Esophagus squamous epithelium (tissue), 5 donors: ENCODE data around the gene UNC5B. TPM values are rescaled to one million over a fixed set of nuclear protein-coding genes. Genes with fewer than 3 reads are reported as not detected.

Source experiments
- DNase-seq: peaks from one replicate; lab custom pipeline; 2025; lab: John Stamatoyannopoulos, UW
- H3K27ac ChIP-seq, 4 donors: fragments of 200-600 bp; sonication (generic); one replicate each; pipeline ENCODE4 v1.5.1; 2016 to 2019; ENCODE audit warnings: mild to moderate bottlenecking in 1 of 4
- H3K27me3 ChIP-seq, 4 donors: fragments of 200-600 bp; sonication (generic); 1 replicate in 3 of 4; 2 replicates in 1 of 4; pipeline versions ENCODE4 v1.5.1 to v1.6.0; 2017 to 2021; ENCODE audit warnings: antibody characterized with exemption in 1 of 4
- H3K36me3 ChIP-seq, 3 donors: fragments of 200-600 bp; sonication (generic); one replicate each; pipeline ENCODE4 v1.5.1; 2016 to 2019
- H3K4me1 ChIP-seq, 3 donors: fragments of 200-600 bp; sonication (generic); one replicate each; pipeline ENCODE4 v1.5.1; 2017 to 2019
- H3K4me3 ChIP-seq, 4 donors: fragments of 200-600 bp; sonication (generic); 1 replicate in 3 of 4; 2 replicates in 1 of 4; pipeline ENCODE4 v1.5.1; 2016 to 2019; ENCODE audit warnings: mild to moderate bottlenecking in 2 of 4, moderate library complexity in 1 of 4
- H3K9me3 ChIP-seq, 3 donors: fragments of 200-600 bp; sonication (generic); one replicate each; pipeline ENCODE4 v1.5.1; 2016 to 2019
- POLR2A ChIP-seq, 4 donors: fragments of 450-650 bp; IDR thresholded peaks; one replicate each; pipeline ENCODE4 v1.6.1; 2017; ENCODE audit warnings: antibody characterized with exemption in 4 of 4, mild to moderate bottlenecking in 4 of 4, moderate library complexity in 3 of 4
- WGBS, 2 donors: methylation state at CpG; one replicate each; pipeline ENCODE4 v1.1.5; 2018; 5-methylcytosine and 5-hydroxymethylcytosine counted together
- intact Hi-C: fragments of 100-400 bp; cut with DNase I; formaldehyde crosslinking; loops from one replicate; pipeline ENCODE4 v1.15.0; 2022
- total RNA-seq, 4 donors: library from RNA; depleted of rRNA; stranded (reverse); fragments of >200 nt; gene quantifications; one replicate each; pipeline ENCODE4 v1.1.0, GENCODE V29; 2016
- TF ChIP-seq, protein P1 (sequence below), 6 experiments: fragments of 450-650 bp in 4 of 6; fragments of 200-600 bp in 2 of 6; sonication (generic) in 2 of 6; IDR thresholded peaks; one replicate each; pipeline ENCODE4 v1.5.1; 2016 to 2019; ENCODE audit warnings: antibody characterized with exemption in 6 of 6, mild to moderate bottlenecking in 4 of 6, moderate library complexity in 4 of 6
- donor health status: DM: yes; HTN: yes; CAD: no.

UNC5B gene
- total RNA-seq, 4 donors from 2014 or later = 18.9 to 48.1 (median 28.4) TPM

GRCh38 chr10:71308985-71309384 is 96.6 kb downstream of the UNC5B start:
- DNase-seq = no peak
- no peak overlapping the region for H3K4me3 ChIP-seq
- H3K36me3 ChIP-seq = peaks cover 0 to 7% (median 0%) of the 10 kb centered on the region in 3 donors
- H3K27me3 ChIP-seq = peaks cover 0 to 27% (median 0%) of the 10 kb centered on the region in 4 donors
- H3K9me3 ChIP-seq = no peaks in the 10 kb centered on the region
- intact Hi-C loops = no loop called here
- 63 to 71% methylated on average over 3 of the region's 3 CpGs for whole genome bisulfite sequencing, 2 donors
- H3K27ac ChIP-seq = no peak overlapping the region
- TF ChIP-seq POLR2A (IDR thresholded peaks at IDR 0.05) = no peak
- TF ChIP-seq, protein P1, sequence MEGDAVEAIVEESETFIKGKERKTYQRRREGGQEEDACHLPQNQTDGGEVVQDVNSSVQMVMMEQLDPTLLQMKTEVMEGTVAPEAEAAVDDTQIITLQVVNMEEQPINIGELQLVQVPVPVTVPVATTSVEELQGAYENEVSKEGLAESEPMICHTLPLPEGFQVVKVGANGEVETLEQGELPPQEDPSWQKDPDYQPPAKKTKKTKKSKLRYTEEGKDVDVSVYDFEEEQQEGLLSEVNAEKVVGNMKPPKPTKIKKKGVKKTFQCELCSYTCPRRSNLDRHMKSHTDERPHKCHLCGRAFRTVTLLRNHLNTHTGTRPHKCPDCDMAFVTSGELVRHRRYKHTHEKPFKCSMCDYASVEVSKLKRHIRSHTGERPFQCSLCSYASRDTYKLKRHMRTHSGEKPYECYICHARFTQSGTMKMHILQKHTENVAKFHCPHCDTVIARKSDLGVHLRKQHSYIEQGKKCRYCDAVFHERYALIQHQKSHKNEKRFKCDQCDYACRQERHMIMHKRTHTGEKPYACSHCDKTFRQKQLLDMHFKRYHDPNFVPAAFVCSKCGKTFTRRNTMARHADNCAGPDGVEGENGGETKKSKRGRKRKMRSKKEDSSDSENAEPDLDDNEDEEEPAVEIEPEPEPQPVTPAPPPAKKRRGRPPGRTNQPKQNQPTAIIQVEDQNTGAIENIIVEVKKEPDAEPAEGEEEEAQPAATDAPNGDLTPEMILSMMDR (IDR thresholded peaks at IDR 0.05) = no peak
- peaks cover 6 to 16% (median 10%) of the 10 kb centered on the region in 3 donors for H3K4me1 ChIP-seq

GRCh38 chr10:71309919-71310318 is 97.5 kb downstream of the UNC5B start:
- 42 to 71% methylated on average over 1 to 2 of the region's 3 CpGs for WGBS, 2 donors
- no peak overlapping the region for H3K4me3 ChIP-seq
- H3K9me3 ChIP-seq = no peaks in the 10 kb centered on the region
- peaks cover 0 to 31% (median 0%) of the 10 kb centered on the region in 4 donors for H3K27me3 ChIP-seq
- intact Hi-C loops = loop anchor here (10.0 kb wide), 2 partner anchors 75 to 395 kb away; no protein-coding TSS in a partner anchor
- no peak for DNase-seq
- no peaks in the 10 kb centered on the region for H3K36me3 ChIP-seq
- peaks cover 11 to 26% (median 15%) of the 10 kb centered on the region in 3 donors for H3K4me1 ChIP-seq
- H3K27ac ChIP-seq = no peak overlapping the region
- TF ChIP-seq, protein P1 (IDR thresholded peaks at IDR 0.05) = no peak
- no peak for TF ChIP-seq POLR2A (IDR thresholded peaks at IDR 0.05)

- TF ChIP-seq, protein P1 (IDR thresholded peaks at IDR 0.05) = no peak
- TF ChIP-seq POLR2A (IDR thresholded peaks at IDR 0.05) = no peak
- Histone ChIP-seq H3K4me3 (no peak overlapping the region), H3K4me1 (peaks cover 11 to 27% (median 15%) of the 10 kb centered on the region in 3 donors), H3K9me3 (no peaks in the 10 kb centered on the region), H3K27me3 (peaks cover 0 to 34% (median 0%) of the 10 kb centered on the region in 4 donors), H3K36me3 (no peaks in the 10 kb centered on the region), H3K27ac (no peak overlapping the region)
- DNase-seq = no peak
- intact Hi-C loops = loop anchor here (10.0 kb wide), 2 partner anchors 73 to 393 kb away; no protein-coding TSS in a partner anchor
- 41 to 50% methylated on average over 1 of the region's 1 CpG for WGBS, 2 donors
Measured at GRCh38 chr10:71312220-71312619, 99.8 kb downstream of the UNC5B start.

- Histone ChIP-seq H3K27me3 (peaks cover 0 to 34% (median 0%) of the 10 kb centered on the region in 4 donors), H3K4me1 (peaks cover 11 to 27% (median 15%) of the 10 kb centered on the region in 3 donors), H3K9me3 (no peaks in the 10 kb centered on the region), H3K36me3 (no peaks in the 10 kb centered on the region), H3K27ac (peak overlapping the region in 3 of 4 donors; percentile 63 to 82 (median 78)), H3K4me3 (peak overlapping the region in 2 of 4 donors; percentile 11 to 20)
- WGBS, 2 donors = 14 to 28% methylated on average over 16 to 18 of the region's 19 CpGs
- DNase-seq = no peak
- intact Hi-C loops = loop anchor here (10.0 kb wide), 2 partner anchors 72 to 392 kb away; no protein-coding TSS in a partner anchor
- TF ChIP-seq POLR2A (IDR thresholded peaks at IDR 0.05) = no peak
- TF ChIP-seq, protein P1 (IDR thresholded peaks at IDR 0.05) = no peak
Measured at GRCh38 chr10:71312811-71313789, 100.7 kb downstream of the UNC5B start.
